Stimulated activated CD4-positive, alpha-beta T cell treated with anti-CD3 and anti-CD28 coated beads, Interleukin-2, amount 100 ng/mL, for 4 hours (primary cell): ENCODE data around the gene SCYL2.
"Not testable (repeated sequence)": the region's sequence is repeated elsewhere in the genome, so short reads cannot be mapped to it uniquely, and the experiment has no call there.

Experiments used
- DNase-seq: peaks from one replicate; pipeline ENCODE4 v3.0.0-alpha.2; 2020; ENCODE audit warnings: low read depth

The SCYL2 gene

GRCh38 chr12:100329800-100330199 lies 62.8 kb downstream of the SCYL2 start:
- DNase-seq: no peak

- DNase-seq: no peak
These were observed 64.9 kb downstream of the SCYL2 start for GRCh38 chr12:100331871-100332270.

- no peak for DNase-seq
These were observed 65.9 kb downstream of the SCYL2 start for GRCh38 chr12:100332852-100333251.

- no peak for DNase-seq
These were observed 70.3 kb downstream of the SCYL2 start for GRCh38 chr12:100337299-100337698.

GRCh38 chr12:100337727-100338126 lies 70.8 kb downstream of the SCYL2 start:
- no peak for DNase-seq

- DNase-seq: no peak
These were observed 72.1 kb downstream of the SCYL2 start for GRCh38 chr12:100339071-100339470.

GRCh38 chr12:100342897-100343296 lies 75.9 kb downstream of the SCYL2 start:
- not testable (repeated sequence) for DNase-seq

- not testable (repeated sequence) for DNase-seq
These were observed 77.4 kb downstream of the SCYL2 start for GRCh38 chr12:100344351-100344750.

GRCh38 chr12:100345020-100345767 lies 78.2 kb downstream of the SCYL2 start:
- DNase-seq: no peak

GRCh38 chr12:100346660-100347059 lies 79.7 kb downstream of the SCYL2 start:
- DNase-seq: no peak

GRCh38 chr12:100348657-100349454 lies 81.9 kb downstream of the SCYL2 start:
- DNase-seq: no peak

- no peak for DNase-seq
These were observed 89.8 kb downstream of the SCYL2 start, which contains the start of gene SLC17A8 for GRCh38 chr12:100356644-100357223. SLC17A8 (plus strand) TSS chr12:100357074; CDS start chr12:100357392, 318 bp downstream.

- no peak for DNase-seq
These were observed 92.3 kb downstream of the SCYL2 start for GRCh38 chr12:100359248-100359647.

- no peak for DNase-seq
These were observed 92.8 kb downstream of the SCYL2 start for GRCh38 chr12:100359822-100360221.

- no peak for DNase-seq
These were observed 93.5 kb downstream of the SCYL2 start for GRCh38 chr12:100360450-100360849.

GRCh38 chr12:100364324-100364723 lies 97.3 kb downstream of the SCYL2 start:
- no peak for DNase-seq

- DNase-seq: no peak
These were observed 98.4 kb downstream of the SCYL2 start for GRCh38 chr12:100365411-100365810.

GRCh38 chr12:100368066-100368465 lies 101.1 kb downstream of the SCYL2 start:
- no peak for DNase-seq

- DNase-seq: no peak
These were observed 104.2 kb downstream of the SCYL2 start for GRCh38 chr12:100371146-100371545.

GRCh38 chr12:100372853-100373640 lies 106.1 kb downstream of the SCYL2 start:
- DNase-seq: no peak

- DNase-seq: no peak
These were observed 108.2 kb downstream of the SCYL2 start for GRCh38 chr12:100375038-100375735.
